D721Med (cell line): Measurements from ENCODE around the gene GALNT11.
"Not testable (repeated sequence)": the region's sequence is repeated elsewhere in the genome, so short reads cannot be mapped to it uniquely, and the experiment has no call there.

Experiments used
- DNase-seq: peaks from one replicate; pipeline ENCODE4 v3.0.0; 2011; ENCODE audit warnings: low spot score; ENCODE audit not compliant: insufficient read length
- FAIRE-seq: peaks from 2 replicates; lab custom pipeline; 2011; peaks lifted over from hg19 to GRCh38; lab: Jason Lieb, UNC
- TF ChIP-seq, protein P1 (sequence below): IDR thresholded peaks from 2 replicates; pipeline ENCODE4 v1.5.1; 2012; ENCODE audit warnings: mild to moderate bottlenecking, control low read depth; ENCODE audit not compliant: insufficient read depth; ENCODE audit errors: missing control alignments

Gene GALNT11

DNA sequence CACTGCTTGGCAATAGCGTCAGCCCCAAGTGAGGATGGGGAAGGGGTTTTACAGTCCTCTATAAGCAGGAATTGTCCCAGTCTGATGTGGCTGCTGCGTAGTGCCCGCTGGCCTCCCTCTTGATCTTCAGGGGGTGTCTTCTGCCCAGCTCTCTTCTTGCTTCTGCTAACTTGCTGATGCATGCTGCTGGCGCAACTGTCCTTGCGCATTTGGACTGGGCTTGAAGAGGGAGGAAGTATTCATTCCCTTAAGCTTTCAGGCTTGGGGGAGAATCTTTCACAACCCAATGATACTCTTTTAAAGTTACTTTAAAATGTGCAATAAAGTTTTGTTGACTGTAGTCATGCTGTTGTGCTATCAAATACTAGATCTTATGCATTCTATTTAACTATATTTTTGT, 10.3 kb downstream of the GALNT11 start:
- FAIRE-seq (no peak), DNase-seq (no peak)
- TF ChIP-seq, protein P1, sequence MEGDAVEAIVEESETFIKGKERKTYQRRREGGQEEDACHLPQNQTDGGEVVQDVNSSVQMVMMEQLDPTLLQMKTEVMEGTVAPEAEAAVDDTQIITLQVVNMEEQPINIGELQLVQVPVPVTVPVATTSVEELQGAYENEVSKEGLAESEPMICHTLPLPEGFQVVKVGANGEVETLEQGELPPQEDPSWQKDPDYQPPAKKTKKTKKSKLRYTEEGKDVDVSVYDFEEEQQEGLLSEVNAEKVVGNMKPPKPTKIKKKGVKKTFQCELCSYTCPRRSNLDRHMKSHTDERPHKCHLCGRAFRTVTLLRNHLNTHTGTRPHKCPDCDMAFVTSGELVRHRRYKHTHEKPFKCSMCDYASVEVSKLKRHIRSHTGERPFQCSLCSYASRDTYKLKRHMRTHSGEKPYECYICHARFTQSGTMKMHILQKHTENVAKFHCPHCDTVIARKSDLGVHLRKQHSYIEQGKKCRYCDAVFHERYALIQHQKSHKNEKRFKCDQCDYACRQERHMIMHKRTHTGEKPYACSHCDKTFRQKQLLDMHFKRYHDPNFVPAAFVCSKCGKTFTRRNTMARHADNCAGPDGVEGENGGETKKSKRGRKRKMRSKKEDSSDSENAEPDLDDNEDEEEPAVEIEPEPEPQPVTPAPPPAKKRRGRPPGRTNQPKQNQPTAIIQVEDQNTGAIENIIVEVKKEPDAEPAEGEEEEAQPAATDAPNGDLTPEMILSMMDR: no peak

DNA sequence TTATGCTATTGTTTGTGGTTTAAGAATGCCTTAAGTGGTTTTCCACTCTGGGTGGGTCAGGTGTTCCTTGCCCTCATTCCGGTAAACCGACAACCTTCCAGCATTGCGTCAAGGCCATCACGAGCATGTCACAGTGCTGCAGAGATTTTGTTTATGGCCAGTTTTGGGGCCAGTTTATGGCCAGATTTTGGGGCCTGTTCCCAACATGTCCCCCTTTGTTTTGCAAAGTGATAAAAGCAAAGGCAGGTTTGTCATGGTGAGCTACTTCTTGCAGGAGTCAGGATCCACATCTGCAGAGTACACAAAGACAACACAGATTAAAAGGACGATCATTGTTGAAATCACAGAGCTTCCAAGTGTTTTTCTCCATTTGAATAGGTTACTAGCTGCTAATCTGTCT, 12.9 kb downstream of the GALNT11 start:
- not testable (repeated sequence) for FAIRE-seq, DNase-seq

DNA sequence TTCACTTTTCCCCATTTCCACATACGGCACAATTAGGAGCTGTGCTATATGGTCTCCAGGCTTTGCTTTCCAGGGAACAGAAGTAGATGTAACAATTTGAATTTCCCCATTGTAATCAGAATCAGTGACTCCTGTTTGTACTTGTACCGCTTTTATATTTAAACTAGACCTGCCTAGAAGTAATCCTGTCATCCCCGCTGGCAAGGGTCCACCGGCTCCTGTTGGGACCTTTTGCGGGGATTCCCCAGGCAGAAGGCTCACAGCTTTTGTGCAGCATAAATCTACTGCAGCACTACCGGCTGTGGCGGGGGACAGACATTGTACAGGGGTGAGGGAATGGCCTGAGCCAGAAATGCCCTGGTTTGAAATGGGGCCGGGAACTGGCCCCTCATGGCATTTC, 17.6 kb downstream of the GALNT11 start:
- not testable (repeated sequence) for FAIRE-seq, DNase-seq

DNA sequence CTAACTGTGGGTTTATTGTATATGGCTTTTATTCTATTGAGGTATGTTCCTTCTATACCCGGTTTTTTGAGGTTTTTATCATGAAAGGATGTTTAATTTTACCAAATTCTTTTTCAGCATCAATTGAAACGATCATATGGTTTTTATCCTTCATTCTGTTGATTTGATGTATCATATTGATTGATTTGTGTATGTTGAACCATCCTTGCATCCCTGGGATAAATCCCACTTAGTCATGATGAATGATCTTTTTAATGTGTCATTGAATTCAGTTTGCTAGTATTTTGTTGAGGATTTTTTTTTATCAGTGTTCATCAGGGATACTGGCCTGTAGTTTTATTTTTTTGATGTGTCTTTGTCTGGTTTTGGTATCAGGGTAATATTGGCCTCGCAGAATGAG, 19.4 kb downstream of the GALNT11 start:
- DNase-seq, FAIRE-seq: not testable (repeated sequence)

DNA sequence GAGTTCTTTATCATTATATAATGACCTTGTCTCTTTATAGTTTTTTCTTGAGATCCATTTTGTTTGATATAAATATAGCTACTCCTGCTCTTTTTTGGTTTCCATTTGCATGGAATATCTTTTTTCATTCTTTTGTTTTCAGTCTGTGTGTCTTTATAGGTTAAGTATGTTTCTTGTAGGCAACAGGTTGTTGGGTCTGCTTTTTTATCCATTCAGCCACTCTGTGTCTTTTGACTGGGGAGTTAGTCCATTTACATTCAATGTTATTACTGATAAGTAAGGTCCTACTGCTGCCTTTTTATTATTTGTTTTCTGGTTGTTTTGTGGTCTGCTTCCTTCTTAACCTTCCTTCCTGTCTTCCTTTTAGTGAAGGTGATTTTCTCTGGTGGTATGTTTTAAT, 21.1 kb downstream of the GALNT11 start:
- FAIRE-seq: no peak
- TF ChIP-seq, protein P1: no peak
- DNase-seq: no peak

DNA sequence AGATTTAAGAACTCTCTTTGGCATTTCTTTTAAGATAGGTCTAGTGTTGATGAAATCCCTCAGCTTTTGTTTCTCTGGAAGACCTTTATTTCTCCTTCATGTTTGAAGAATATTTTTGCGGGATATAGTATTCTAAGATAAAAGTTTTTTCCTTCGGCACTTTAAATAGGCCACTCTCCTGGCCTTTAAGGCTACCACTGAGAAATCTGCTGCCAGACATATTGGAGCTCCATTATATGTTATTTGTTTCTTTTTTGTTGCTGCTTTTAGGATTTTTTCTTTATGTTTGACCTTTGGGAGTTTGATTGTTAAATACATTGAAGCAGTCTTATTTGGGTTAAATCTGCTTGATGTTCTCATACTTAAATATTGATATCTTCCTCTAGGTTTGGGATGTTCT, 22.6 kb downstream of the GALNT11 start:
- DNase-seq (no peak), FAIRE-seq (no peak)
- TF ChIP-seq, protein P1: no peak

DNA sequence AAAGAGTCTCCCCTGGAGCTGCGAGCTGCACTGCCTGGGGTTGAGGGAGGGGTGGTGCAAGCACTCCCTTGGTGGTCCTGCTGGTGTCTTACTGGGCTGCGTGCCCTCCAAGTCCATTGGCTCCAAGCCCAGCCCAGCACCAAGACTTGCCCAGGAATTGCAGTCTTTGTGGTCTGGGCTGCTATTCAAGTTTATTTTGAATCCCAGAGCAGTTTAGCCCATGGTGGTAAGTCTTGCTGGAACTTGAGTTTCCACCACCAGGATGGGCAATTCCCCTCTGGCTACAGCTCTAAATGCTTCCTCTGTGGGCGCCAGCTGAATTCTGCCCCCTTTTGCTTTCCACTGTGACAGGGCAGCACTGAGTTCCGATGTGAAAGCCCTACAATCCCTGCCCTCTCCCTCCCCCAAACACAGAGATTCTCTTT, 25.1 kb downstream of the GALNT11 start:
- TF ChIP-seq, protein P1: no peak
- FAIRE-seq: no peak
- DNase-seq: no peak

DNA sequence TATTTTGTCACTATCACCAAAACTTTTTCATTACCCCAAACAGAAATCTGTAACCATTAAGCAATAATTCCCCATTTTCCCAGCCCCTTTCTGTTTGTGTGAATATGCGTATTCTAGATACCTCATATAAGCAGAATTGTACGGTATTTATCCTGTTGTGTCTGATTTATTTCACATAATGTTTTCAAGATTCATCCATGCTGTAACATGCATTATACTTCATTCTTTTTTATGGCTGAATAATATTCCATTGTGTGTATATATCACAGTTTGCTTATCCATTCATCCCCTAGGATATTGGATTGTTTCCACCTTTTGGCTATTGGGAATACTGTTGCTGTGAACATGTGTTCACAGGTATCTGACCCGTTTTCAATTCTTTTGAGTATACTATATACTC, 26.5 kb downstream of the GALNT11 start:
- no peak for FAIRE-seq
- TF ChIP-seq, protein P1: no peak

DNA sequence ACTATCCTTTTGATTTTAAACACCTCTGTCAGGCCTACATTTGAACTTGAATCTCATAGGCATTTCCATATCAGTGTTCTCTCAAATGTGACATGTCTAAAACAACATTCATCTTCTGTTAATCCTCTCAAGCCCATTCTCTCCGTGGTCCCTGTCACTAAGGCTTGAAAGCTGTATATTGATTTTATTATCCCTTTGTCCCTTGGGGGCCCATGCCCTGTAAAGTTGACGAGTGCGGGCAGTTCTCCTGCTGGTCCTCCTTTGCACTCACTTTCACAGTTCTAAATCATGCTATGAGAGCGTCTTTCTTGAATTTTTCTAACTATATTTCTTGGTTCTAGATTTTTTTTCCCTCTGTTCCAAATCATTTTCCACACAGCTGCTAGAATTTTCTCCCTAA, 27.3 kb downstream of the GALNT11 start:
- FAIRE-seq (peak; percentile 78), DNase-seq (no peak)

More for the DNA sequence above, 26.5 kb downstream of the GALNT11 start:
- DNase-seq: no peak

More for the DNA sequence above, 27.3 kb downstream of the GALNT11 start:
- TF ChIP-seq, protein P1: no peak
